ENCODE results near the gene F5.

Gene F5

DNA sequence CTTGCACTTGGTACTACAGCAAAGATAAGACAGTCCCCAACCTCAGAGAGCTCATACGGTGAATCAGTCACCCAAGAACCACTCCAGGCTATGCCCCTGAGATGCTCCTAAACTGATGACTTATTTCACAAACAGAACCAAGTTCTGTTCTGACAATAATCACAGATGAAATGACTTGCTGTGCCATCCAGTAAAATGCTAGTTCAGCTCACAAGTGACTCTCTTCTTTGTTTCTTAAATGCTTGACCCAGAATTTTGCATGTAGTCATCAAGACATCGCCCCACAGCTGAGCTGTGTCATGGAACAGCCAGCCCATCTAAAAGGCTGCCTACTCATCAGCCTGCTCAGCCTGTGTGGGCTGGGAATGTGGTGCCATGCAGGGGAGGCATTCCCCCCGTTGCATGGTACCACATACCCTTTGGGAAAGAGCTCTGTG is 94.4 kb downstream of the F5 start:
- H3K27me3 ChIP-seq (ENCODE audit: insufficient read depth, low read depth, severe bottlenecking) = no peaks in the 10 kb centered on the region
- no peak overlapping the region for H3K4me3 ChIP-seq (ENCODE audit: low read depth, low read length)
- no peaks in the 10 kb centered on the region for H3K36me3 ChIP-seq
- no peak overlapping the region for H3K27ac ChIP-seq
- TF ChIP-seq, protein P1, sequence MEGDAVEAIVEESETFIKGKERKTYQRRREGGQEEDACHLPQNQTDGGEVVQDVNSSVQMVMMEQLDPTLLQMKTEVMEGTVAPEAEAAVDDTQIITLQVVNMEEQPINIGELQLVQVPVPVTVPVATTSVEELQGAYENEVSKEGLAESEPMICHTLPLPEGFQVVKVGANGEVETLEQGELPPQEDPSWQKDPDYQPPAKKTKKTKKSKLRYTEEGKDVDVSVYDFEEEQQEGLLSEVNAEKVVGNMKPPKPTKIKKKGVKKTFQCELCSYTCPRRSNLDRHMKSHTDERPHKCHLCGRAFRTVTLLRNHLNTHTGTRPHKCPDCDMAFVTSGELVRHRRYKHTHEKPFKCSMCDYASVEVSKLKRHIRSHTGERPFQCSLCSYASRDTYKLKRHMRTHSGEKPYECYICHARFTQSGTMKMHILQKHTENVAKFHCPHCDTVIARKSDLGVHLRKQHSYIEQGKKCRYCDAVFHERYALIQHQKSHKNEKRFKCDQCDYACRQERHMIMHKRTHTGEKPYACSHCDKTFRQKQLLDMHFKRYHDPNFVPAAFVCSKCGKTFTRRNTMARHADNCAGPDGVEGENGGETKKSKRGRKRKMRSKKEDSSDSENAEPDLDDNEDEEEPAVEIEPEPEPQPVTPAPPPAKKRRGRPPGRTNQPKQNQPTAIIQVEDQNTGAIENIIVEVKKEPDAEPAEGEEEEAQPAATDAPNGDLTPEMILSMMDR (IDR thresholded peaks at IDR 0.05; ENCODE audit: low read depth, low read length) = no peak
- H3K9me3 ChIP-seq (ENCODE audit: severe bottlenecking) = no peaks in the 10 kb centered on the region
- no peak for DNase-seq

DNA sequence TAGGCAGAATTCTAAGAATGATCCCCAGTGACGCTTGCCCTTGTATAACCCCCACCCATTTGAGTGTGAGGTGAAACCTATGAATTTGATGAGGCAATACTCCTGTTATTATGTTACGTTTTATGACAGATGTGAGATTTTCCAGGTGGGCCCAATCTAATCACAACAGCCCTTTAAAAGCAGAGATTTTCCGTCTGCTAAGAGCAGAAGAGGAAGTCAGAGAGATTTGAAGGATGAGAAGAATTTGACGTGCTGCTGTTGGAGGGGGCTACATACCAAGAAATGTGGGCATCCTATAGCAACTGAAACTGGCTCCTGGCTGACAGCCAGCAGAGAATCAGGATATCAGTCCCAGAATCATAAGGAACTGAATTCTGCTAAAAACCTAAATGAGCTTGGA is 98.1 kb downstream of the F5 start:
- Histone ChIP-seq H3K36me3 (no peaks in the 10 kb centered on the region), H3K27ac (no peak overlapping the region), H3K9me3 (ENCODE audit: severe bottlenecking) (no peaks in the 10 kb centered on the region), H3K4me3 (ENCODE audit: low read depth, low read length) (no peak overlapping the region), H3K27me3 (ENCODE audit: insufficient read depth, low read depth, severe bottlenecking) (no peaks in the 10 kb centered on the region)
- TF ChIP-seq, protein P1 (IDR thresholded peaks at IDR 0.05; ENCODE audit: low read depth, low read length) = no peak
- no peak for DNase-seq

DNA sequence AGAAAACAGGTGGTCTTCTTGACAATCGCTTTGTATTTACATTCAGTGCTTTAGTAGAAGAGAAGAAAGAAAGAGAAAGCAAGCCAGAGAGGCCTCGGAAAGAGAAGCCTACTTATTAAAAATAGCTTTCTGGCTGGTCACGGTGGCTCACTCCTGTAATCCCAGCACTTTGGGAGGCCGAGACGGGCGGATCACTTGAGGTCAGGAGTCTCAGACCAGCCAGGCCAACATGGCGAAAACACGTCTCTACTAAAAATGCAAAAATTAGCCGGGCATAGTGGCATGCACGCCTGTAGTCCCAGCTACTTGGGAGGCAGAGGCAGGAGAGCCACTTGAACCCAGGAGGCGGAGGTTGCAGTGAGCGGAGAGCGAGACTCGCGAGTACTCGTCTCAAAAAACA is 98.7 kb downstream of the F5 start:
- H3K27ac ChIP-seq = no peak overlapping the region
- no peaks in the 10 kb centered on the region for H3K9me3 ChIP-seq (ENCODE audit: severe bottlenecking)
- no peaks in the 10 kb centered on the region for H3K36me3 ChIP-seq
- H3K27me3 ChIP-seq (ENCODE audit: insufficient read depth, low read depth, severe bottlenecking) = no peaks in the 10 kb centered on the region
- no peak overlapping the region for H3K4me3 ChIP-seq (ENCODE audit: low read depth, low read length)
- TF ChIP-seq, protein P1 (IDR thresholded peaks at IDR 0.05; ENCODE audit: low read depth, low read length) = no peak
- peak; percentile 6 for DNase-seq

DNA sequence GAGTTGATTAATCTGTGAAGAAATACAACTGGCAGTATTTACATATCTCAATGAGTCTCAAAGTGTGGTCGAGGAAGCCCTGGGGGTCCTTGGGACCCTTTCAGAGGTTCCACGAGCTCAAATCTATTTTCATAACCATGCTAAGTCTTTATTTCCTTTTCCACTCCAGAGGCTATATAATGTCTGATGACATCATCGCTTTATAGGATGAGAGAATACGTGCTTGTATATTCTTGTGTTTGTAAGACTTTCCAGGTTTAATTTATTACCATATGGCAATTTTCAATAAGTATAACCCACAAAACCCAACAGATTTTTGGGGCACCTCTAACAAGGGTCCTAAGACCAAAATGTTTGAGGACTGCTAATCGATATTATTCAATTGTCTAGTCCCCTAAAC is 99.1 kb downstream of the F5 start:
- H3K4me3 ChIP-seq (ENCODE audit: low read depth, low read length) = no peak overlapping the region
- no peak for DNase-seq
- no peak overlapping the region for H3K27ac ChIP-seq
- no peaks in the 10 kb centered on the region for H3K27me3 ChIP-seq (ENCODE audit: insufficient read depth, low read depth, severe bottlenecking)
- H3K36me3 ChIP-seq = no peaks in the 10 kb centered on the region
- H3K9me3 ChIP-seq (ENCODE audit: severe bottlenecking) = no peaks in the 10 kb centered on the region
- TF ChIP-seq, protein P1 (IDR thresholded peaks at IDR 0.05; ENCODE audit: low read depth, low read length) = no peak

DNA sequence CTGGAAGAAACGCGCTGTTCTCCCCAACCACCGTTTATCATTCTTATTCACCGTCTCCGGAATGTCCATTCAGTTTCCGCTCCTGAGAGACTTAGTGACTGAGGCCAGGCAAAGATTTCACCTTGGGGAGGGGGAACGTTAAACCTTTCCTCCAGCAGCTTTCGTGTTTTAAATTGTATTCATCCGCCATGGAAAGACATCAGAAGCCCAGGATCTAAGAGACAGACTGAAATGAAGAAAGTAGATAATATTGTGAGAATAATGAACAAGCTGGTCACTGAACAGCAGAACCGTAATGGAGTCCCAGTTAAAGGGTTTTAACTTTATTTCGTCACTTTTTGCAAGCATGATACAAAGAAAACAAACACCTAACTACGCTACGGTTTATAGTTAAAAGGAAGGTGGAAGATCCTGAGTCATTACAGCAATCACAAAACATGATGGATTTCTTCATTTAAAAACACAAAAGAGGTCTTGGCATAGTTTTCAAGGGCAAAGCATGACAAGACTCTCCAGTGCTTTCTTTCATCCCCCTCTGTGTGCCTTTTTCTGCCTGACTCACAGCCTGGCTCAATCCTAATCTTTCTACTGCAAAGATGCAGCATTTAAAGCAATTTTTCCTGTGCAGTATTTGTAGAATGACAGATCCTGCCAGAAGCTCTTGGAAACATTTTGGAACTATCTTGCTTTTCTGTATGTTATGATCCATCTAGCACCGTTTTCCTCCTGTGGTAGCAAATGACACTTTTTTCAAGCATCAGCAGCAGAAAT is 99.8 kb downstream of the F5 start:
- Histone ChIP-seq H3K9me3 (ENCODE audit: severe bottlenecking) (no peaks in the 10 kb centered on the region), H3K4me3 (ENCODE audit: low read depth, low read length) (peak overlapping the region; percentile 64), H3K27ac (peak overlapping the region; percentile 69), H3K27me3 (ENCODE audit: insufficient read depth, low read depth, severe bottlenecking) (no peaks in the 10 kb centered on the region), H3K36me3 (no peaks in the 10 kb centered on the region)
- TF ChIP-seq, protein P1 (IDR thresholded peaks at IDR 0.05; ENCODE audit: low read depth, low read length) = no peak
- no peak for DNase-seq
